GM10266 (cell line): ENCODE data around the gene UBAC1.
"Not testable (repeated sequence)": the region's sequence is repeated elsewhere in the genome, so short reads cannot be mapped to it uniquely, and the experiment has no call there.

ENCODE experiments used
- DNase-seq: peaks from one replicate; pipeline ENCODE4 v3.0.0; 2012; ENCODE audit errors: extremely low spot score
- CTCF ChIP-seq: IDR thresholded peaks from 2 replicates; pipeline ENCODE4 v1.5.1; 2012; ENCODE audit warnings: mild to moderate bottlenecking, low read depth; ENCODE audit not compliant: control insufficient read depth, insufficient read depth; ENCODE audit errors: missing control alignments

The UBAC1 gene

DNA sequence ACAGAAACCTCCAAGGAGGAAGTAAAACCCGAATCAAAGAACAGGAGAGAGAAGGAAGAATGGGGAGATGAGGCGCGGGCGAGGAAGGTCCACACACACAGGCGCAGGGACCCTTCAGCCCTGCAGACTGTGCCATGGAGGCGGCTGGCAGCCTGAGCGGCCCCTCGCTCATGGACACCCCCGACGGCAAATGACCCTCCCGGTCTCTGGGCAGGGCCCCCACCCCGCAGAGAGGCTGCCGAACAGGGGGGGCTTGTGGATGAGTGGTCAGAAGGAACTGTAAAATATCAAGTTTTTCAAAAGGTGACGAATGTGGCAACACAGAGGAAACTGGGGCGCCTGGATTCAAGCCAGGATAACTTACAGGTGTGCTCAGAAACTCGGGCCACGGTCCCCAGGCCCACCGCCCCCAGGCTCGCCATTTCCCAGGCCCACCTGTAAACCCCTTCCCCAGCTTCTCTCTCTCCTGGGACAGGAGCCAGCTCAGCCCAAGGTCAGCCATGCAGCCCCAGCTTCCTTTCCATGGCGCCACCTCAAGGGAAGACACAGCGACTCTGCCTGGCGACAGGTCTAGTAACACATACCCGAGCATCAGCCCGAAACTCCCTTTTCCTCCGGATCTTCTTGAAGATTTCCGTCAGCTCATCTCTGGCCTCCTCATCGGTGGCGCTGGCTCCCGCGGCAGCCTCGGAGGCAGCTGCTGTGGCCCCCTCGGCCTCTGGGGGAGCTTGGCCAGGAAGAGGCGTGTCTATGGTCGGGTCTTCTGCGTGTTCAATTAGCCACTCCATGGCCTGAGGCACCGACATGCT, 16.5 kb downstream of the UBAC1 start:
- TF ChIP-seq CTCF: no peak
- no peak for DNase-seq

GRCh38 chr9:135943604-135944003, 17.6 kb downstream of the UBAC1 start:
- DNase-seq: not testable (repeated sequence)

DNA sequence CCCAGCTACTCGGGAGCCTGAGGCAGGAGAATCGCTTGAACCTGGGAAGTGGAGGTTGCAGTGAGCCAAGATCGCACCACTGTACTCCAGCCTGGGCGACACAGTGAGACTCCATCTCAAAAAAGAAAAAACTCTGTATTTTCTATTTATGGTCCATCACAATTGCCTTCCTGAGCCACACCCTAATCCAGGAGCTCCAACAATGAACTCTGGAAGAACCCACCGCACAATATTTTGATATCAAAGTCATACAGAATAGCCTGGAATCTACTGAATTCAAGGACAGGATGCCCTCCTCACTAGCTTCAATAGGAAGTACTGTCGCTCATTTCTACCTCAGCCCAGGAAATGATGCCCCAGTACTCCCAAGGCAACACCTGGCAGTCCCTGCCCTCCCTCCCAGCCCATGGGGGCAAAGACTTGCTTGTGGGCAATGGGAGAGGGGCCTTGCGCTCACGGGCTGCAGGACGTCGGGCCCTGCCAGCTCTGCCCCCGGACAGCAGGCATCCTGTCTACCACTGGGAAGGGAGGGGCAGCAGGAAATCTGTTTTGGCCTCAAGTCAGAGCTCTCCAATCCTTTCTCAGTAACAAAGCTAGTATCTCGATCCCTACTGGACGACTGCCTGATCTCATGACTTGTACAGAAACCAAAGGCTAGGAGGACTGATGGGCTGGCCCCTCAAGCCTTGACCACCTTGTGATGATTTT, 19.7 kb downstream of the UBAC1 start:
- no peak for TF ChIP-seq CTCF
- DNase-seq: no peak

DNA sequence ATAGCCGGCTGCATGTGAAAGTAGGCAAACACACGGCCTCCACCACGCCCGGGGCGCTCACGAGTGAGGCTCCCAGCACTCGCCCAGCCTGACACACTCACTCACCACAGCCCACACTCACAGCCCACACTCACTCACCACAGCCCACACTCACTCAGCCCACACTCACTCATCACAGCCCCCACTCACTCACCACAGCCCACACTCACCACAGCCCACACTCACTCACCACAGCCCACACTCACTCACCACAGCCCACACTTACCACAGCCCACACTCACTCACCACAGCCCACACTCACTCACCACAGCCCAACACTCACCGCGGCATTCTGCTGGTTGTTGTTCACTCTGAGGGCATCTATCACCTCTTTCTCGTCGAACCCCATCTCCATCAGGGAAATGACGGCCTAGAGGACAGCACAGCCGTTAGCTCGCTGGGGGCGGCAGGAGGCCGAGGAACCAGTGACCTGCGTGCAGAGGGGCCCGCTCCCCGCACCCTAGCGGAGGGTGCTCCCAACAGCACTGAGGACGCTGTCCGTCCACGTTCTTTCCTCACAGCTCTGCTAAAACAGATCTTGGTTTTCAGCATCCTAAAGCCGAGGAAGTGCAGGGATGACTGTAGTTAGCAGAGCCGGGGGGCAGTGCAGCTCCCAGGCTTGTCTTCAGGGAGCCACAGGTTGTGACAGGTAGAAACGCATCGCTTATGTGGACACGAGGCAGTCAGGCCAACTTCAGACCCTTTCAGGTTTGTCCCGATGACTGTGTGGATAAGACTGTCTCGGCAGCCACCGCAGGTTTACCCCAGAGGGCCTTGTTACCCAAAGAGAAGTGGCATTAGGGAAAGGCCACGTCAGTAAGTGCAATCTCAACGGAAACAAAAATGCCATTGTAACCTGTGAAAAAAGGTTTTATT, 21.6 kb downstream of the UBAC1 start:
- no peak for TF ChIP-seq CTCF
- DNase-seq: no peak

DNA sequence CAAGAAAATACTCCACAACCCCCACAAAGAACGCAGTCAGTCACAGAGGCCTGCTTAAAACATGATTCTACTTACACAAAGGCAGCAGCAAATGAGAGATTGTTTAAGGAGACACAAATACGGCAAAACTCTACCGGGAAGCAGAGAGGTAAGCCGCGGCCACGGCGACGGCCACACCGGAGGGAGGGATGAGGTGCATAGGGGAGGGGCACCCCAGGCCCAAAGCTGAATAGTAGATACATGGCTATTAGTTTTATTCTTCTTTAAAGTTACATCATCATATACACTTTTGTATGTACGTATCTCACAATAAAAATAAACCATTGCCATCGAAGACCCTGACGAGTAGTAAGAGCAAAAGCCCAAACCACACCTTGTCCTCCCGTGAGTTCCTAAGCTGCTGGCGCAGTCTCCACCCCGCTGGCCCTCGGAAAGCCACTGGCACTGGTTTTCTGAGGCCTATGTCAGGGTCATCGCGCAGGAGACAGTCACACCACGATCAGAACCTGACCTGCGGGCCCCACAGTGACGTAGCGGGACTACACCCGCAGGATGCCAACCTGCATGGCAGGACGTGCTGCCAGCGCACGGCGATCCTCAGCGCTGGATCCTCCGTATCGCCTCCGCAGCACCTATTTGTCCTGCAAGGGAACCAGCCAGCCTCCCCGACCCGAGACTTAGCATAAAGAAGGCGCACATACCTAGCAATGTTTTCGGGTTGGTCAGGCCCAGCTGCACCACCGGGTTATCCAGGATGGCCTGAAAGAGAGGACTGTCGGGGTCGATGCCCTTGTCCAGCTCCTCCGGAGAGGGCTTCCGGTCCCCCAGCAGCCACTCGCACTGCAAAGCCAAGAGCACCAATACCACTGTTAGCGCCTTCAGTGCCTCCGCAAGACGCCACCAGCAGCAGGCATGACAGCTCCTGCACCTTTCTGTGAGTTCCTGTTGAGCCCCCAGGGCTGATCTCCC, 23.4 kb downstream of the UBAC1 start:
- no peak for DNase-seq
- TF ChIP-seq CTCF: no peak

- no peak for DNase-seq
- TF ChIP-seq CTCF: no peak
Measured at GRCh38 chr9:135933114-135933513, 28.1 kb downstream of the UBAC1 start.
